Gastroesophageal sphincter (tissue), 4 donors: ENCODE measurements around the gene PRTFDC1. TPM values are rescaled to one million over a fixed set of nuclear protein-coding genes. Genes with fewer than 3 reads are reported as not detected.

Experiments
- ATAC-seq: fragments of 150-250 bp; one replicate; pipeline ENCODE4 v1.9.1; 2016; ENCODE audit warnings: mild to moderate bottlenecking, moderate library complexity
- H3K27ac ChIP-seq, 4 donors: fragments of 200-600 bp; sonication (generic) in 3 of 4; 1 replicate in 3 of 4; 2 replicates in 1 of 4; pipeline ENCODE4 v1.5.1; 2016 to 2019
- H3K27me3 ChIP-seq: fragments of 200-600 bp; sonication (generic); one replicate; pipeline ENCODE4 v1.5.1; 2019
- H3K36me3 ChIP-seq, 2 donors: fragments of 200-600 bp; sonication (generic); one replicate each; pipeline ENCODE4 v1.5.1; 2019; ENCODE audit warnings: control low read depth in 1 of 2
- H3K4me1 ChIP-seq, 3 donors: fragments of 200-600 bp; sonication (generic); 1 replicate in 2 of 3; 2 replicates in 1 of 3; pipeline ENCODE4 v1.5.1; 2016 to 2019; ENCODE audit warnings: control low read depth in 2 of 3
- H3K4me3 ChIP-seq, 2 donors: fragments of 200-600 bp; sonication (generic); one replicate each; pipeline ENCODE4 v1.5.1; 2019; ENCODE audit warnings: mild to moderate bottlenecking in 1 of 2, moderate library complexity in 1 of 2
- H3K9me3 ChIP-seq, 3 donors: fragments of 200-600 bp; sonication (generic); one replicate each; pipeline ENCODE4 v1.5.1; 2017 to 2019; ENCODE audit warnings: control low read depth in 2 of 3
- EP300 ChIP-seq: sonication (generic); formaldehyde crosslinking; IDR thresholded peaks from one replicate; pipeline ENCODE4 v1.6.1; 2017; ENCODE audit warnings: antibody characterized with exemption, mild to moderate bottlenecking
- POLR2A ChIP-seq, 2 donors: fragments of 450-650 bp; IDR thresholded peaks; one replicate each; pipeline ENCODE4 v1.6.1; 2017; ENCODE audit warnings: antibody characterized with exemption in 2 of 2, mild to moderate bottlenecking in 2 of 2, moderate library complexity in 1 of 2
- POLR2AphosphoS5 ChIP-seq: sonication (generic); formaldehyde crosslinking; IDR thresholded peaks from one replicate; pipeline ENCODE4 v1.6.1; 2017; ENCODE audit warnings: antibody characterized with exemption
- WGBS, 2 donors: methylation state at CpG; one replicate each; pipeline ENCODE4 v1.1.5; 2018; ENCODE audit warnings: low coverage in 1 of 2; 5-methylcytosine and 5-hydroxymethylcytosine counted together
- total RNA-seq, 4 donors: library from RNA; depleted of rRNA; stranded (reverse); fragments of >200 nt; gene quantifications; one replicate each; pipeline ENCODE4 v1.1.0, GENCODE V29; 2016
- TF ChIP-seq, protein P1 (sequence below), 4 experiments: fragments of 200-600 bp in 2 of 4; fragments of 450-650 bp in 2 of 4; sonication (generic) in 1 of 4; IDR thresholded peaks; one replicate each; pipeline ENCODE4 v1.5.1; 2017 to 2019; ENCODE audit warnings: antibody characterized with exemption in 4 of 4, mild to moderate bottlenecking in 2 of 4, moderate library complexity in 2 of 4

PRTFDC1 gene
- total RNA-seq, 4 donors from 2014 or later = 3.2 to 14.6 (median 7.9) TPM

DNA sequence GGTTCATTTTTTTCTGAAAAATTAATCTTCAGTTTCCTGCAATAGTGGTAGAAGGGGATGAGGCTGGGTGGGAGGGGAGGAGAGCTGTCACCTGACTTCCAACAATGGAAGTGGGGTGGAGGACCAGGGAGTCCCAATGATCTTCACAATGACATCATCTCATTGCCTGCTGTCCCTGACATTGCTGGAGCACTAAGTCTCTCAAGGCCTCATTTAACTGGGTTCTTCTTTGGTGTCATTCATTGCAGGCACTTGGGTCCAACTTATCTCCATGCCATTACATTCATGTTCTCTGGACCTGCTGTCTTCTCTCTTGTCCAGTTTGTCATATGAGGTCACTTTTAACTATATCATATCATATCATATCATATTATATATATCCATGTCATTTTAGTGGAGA, 34.4 kb downstream of the PRTFDC1 start:
- TF ChIP-seq EP300 (no peak), POLR2A (IDR thresholded peaks at IDR 0.05) (no peak), POLR2AphosphoS5 (no peak)
- TF ChIP-seq, protein P1, sequence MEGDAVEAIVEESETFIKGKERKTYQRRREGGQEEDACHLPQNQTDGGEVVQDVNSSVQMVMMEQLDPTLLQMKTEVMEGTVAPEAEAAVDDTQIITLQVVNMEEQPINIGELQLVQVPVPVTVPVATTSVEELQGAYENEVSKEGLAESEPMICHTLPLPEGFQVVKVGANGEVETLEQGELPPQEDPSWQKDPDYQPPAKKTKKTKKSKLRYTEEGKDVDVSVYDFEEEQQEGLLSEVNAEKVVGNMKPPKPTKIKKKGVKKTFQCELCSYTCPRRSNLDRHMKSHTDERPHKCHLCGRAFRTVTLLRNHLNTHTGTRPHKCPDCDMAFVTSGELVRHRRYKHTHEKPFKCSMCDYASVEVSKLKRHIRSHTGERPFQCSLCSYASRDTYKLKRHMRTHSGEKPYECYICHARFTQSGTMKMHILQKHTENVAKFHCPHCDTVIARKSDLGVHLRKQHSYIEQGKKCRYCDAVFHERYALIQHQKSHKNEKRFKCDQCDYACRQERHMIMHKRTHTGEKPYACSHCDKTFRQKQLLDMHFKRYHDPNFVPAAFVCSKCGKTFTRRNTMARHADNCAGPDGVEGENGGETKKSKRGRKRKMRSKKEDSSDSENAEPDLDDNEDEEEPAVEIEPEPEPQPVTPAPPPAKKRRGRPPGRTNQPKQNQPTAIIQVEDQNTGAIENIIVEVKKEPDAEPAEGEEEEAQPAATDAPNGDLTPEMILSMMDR (IDR thresholded peaks at IDR 0.05) = no peak
- Histone ChIP-seq H3K9me3 (no peaks in the 10 kb centered on the region), H3K4me3 (no peak overlapping the region), H3K27me3 (no peaks in the 10 kb centered on the region), H3K4me1 (peaks cover 0 to 18% (median 5%) of the 10 kb centered on the region in 3 donors), H3K36me3 (no peaks in the 10 kb centered on the region), H3K27ac (no peak overlapping the region)
- no peak for ATAC-seq

DNA sequence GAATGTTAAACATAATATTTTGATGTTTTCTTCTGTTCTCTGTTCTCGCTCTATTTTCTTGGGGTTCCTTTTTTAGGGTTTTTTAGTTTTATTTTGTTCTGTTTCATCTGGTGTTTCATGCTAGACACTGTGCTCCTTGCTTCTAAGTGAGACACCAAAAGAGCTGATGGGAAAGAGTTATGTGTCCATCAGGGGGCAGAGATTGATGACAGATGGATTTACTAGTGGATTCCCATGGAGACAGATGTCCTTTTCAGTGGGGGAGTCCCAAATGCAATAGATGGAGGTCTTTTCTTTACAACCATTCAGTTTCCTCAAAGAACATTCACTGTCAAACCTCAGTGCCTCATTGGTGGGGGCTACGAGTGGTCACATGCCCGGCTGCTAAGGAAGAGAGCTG, 34.9 kb downstream of the PRTFDC1 start:
- H3K27me3 ChIP-seq = no peaks in the 10 kb centered on the region
- H3K4me1 ChIP-seq = peaks cover 0 to 18% (median 5%) of the 10 kb centered on the region in 3 donors
- no peak for ATAC-seq
- TF ChIP-seq POLR2AphosphoS5 (no peak), POLR2A (IDR thresholded peaks at IDR 0.05) (no peak), EP300 (no peak)
- TF ChIP-seq, protein P1 (IDR thresholded peaks at IDR 0.05) = no peak
- no peaks in the 10 kb centered on the region for H3K36me3 ChIP-seq
- H3K27ac ChIP-seq = no peak overlapping the region
- no peak overlapping the region for H3K4me3 ChIP-seq
- no peaks in the 10 kb centered on the region for H3K9me3 ChIP-seq
- WGBS, 2 donors = 92 to 100% methylated on average over 2 to 3 of the region's 3 CpGs

DNA sequence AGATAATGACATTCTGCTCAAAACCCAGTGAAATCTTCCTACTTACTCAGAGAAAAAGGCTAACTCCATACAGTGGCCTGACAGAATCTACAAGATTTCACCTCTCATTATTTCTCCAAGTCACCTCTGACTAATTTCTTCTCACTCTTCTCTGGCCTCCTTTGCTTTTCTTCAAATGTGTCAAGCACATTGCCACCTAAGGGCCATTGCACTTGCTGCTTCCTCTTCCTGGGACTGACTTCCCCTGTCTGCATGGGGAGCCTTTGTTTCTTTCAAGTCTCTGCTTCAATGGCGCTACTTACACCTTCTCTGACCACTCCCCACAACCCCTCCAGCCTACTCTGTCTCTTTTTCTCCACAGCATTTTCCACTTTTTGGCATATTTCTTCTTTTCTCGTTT, 36.0 kb downstream of the PRTFDC1 start:
- H3K36me3 ChIP-seq = no peaks in the 10 kb centered on the region
- H3K27me3 ChIP-seq = no peaks in the 10 kb centered on the region
- ATAC-seq = no peak
- no peak overlapping the region for H3K27ac ChIP-seq
- H3K4me1 ChIP-seq = peaks cover 0 to 14% (median 3%) of the 10 kb centered on the region in 3 donors
- no peak overlapping the region for H3K4me3 ChIP-seq
- WGBS, 2 donors = 75 to 80% methylated on average over 2 of the region's 2 CpGs
- TF ChIP-seq, protein P1 (IDR thresholded peaks at IDR 0.05) = no peak
- TF ChIP-seq POLR2A (IDR thresholded peaks at IDR 0.05) (no peak), EP300 (no peak), POLR2AphosphoS5 (no peak)
- no peaks in the 10 kb centered on the region for H3K9me3 ChIP-seq

GRCh38 chr10:24915304-24915703, 37.1 kb downstream of the PRTFDC1 start:
- Histone ChIP-seq H3K4me3 (no peak overlapping the region), H3K27ac (no peak overlapping the region), H3K9me3 (no peaks in the 10 kb centered on the region), H3K27me3 (no peaks in the 10 kb centered on the region), H3K36me3 (no peaks in the 10 kb centered on the region), H3K4me1 (peaks cover 0 to 9% (median 0%) of the 10 kb centered on the region in 3 donors)
- ATAC-seq = no peak
- TF ChIP-seq POLR2A (IDR thresholded peaks at IDR 0.05) = no peak
- TF ChIP-seq, protein P1 (IDR thresholded peaks at IDR 0.05) = no peak
- no peak for TF ChIP-seq POLR2AphosphoS5
- no peak for TF ChIP-seq EP300

DNA sequence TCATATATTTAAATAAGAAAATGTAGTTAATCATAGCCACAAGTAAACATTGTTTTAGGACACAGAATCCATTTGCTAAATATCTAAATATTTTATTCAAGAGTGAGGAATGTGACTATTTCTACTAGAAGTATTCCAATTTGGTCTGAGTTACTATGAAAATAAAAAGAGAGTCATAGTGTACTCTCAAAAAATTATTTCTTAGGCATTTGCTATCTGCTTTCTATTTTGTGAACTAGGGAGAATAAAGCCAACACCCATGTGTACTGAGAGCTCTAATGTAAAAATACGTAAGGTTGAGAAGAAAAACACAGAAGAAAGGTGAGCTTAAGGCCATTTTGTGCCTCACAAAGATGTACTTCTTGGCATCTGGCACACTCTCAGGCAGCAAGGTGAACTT, 38.3 kb downstream of the PRTFDC1 start:
- Histone ChIP-seq H3K9me3 (no peaks in the 10 kb centered on the region), H3K27ac (no peak overlapping the region), H3K4me3 (no peak overlapping the region), H3K36me3 (no peaks in the 10 kb centered on the region), H3K27me3 (no peaks in the 10 kb centered on the region), H3K4me1 (peaks cover 0 to 9% (median 0%) of the 10 kb centered on the region in 3 donors)
- 69 to 78% methylated on average over 1 of the region's 1 CpG for WGBS, 2 donors
- TF ChIP-seq POLR2A (IDR thresholded peaks at IDR 0.05) (no peak), EP300 (no peak), POLR2AphosphoS5 (no peak)
- TF ChIP-seq, protein P1 (IDR thresholded peaks at IDR 0.05) = no peak
- no peak for ATAC-seq
